NT2/D1 (cell line): ENCODE data around the gene MAD1L1.

ENCODE experiments used
- SUZ12 ChIP-seq: IDR thresholded peaks from 2 replicates; pipeline ENCODE4 v1.6.1; 2011; ENCODE audit not compliant: insufficient read length, insufficient read depth; ENCODE audit errors: extremely low read depth
- YY1 ChIP-seq: IDR thresholded peaks from 2 replicates; pipeline ENCODE4 v1.6.1; 2011; ENCODE audit not compliant: insufficient read length, insufficient read depth
- ZNF274 ChIP-seq: IDR thresholded peaks from 2 replicates; pipeline ENCODE4 v1.6.1; 2011; ENCODE audit warnings: mild to moderate bottlenecking, low read depth, low read length

- no peak for TF ChIP-seq SUZ12
- no peak for TF ChIP-seq YY1
- no peak for TF ChIP-seq ZNF274
These were observed 61.9 kb downstream of the MAD1L1 start for GRCh38 chr7:2170576-2171521.
